Ishikawa (cell line): ENCODE data around the gene S100A7A.

ENCODE experiments used
- CEBPB ChIP-seq: IDR thresholded peaks from 2 replicates; pipeline ENCODE4 v1.6.1; 2012
- CREB1 ChIP-seq: IDR thresholded peaks from 2 replicates; pipeline ENCODE4 v1.6.1; 2012; ENCODE audit warnings: low read depth
- EGR1 ChIP-seq: IDR thresholded peaks from 2 replicates; pipeline ENCODE4 v1.6.1; 2012
- EP300 ChIP-seq: IDR thresholded peaks from 2 replicates; pipeline ENCODE4 v1.6.1; 2012; ENCODE audit warnings: borderline replicate concordance
- FOXM1 ChIP-seq: IDR thresholded peaks from 2 replicates; pipeline ENCODE4 v1.6.1; 2012; ENCODE audit warnings: low read depth, borderline replicate concordance
- NFIC ChIP-seq: IDR thresholded peaks from 2 replicates; pipeline ENCODE4 v1.6.1; 2012
- RAD21 ChIP-seq: IDR thresholded peaks from 2 replicates; pipeline ENCODE4 v1.6.1; 2012; ENCODE audit warnings: low read depth
- TAF1 ChIP-seq: IDR thresholded peaks from 2 replicates; pipeline ENCODE4 v1.6.1; 2012; ENCODE audit warnings: low read depth, mild to moderate bottlenecking
- TCF12 ChIP-seq: IDR thresholded peaks from 2 replicates; pipeline ENCODE4 v1.6.1; 2012; ENCODE audit warnings: low read depth
- TEAD4 ChIP-seq: IDR thresholded peaks from 2 replicates; pipeline ENCODE4 v1.6.1; 2012
- YY1 ChIP-seq: IDR thresholded peaks from 2 replicates; pipeline ENCODE4 v1.6.1; 2012; ENCODE audit warnings: low read depth
- ZBTB7A ChIP-seq: IDR thresholded peaks from 2 replicates; pipeline ENCODE4 v1.6.1; 2012; ENCODE audit warnings: low read depth
- TF ChIP-seq, protein P1 (sequence below): IDR thresholded peaks from 2 replicates; pipeline ENCODE4 v1.6.1; 2012
- TF ChIP-seq, protein P2 (sequence below): IDR thresholded peaks from 2 replicates; pipeline ENCODE4 v1.6.1; 2012; ENCODE audit warnings: low read depth, mild to moderate bottlenecking
- TF ChIP-seq, protein P3 (sequence below): IDR thresholded peaks from 2 replicates; pipeline ENCODE4 v1.6.1; 2012

S100A7A gene

DNA sequence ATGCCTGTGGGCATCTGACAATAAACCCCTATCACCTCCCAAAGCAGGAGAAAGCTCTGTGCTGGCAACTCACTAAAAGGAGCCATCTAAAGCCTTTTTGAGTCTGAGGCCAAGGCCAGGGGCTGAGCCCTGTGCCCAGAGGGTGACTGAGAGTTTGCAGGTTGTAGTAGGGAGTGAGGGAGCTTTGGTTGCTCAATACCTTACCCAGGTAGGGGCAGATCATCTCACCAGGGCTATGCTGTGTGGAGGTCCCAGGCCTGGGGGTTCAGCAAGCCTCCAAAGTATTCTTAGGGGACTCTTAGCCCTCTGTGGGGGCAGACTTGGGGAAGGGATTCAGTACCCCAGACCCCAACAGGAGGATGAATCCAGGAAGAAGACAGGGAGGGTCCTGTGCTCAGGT, 23.0 kb downstream of the S100A7A start:
- TF ChIP-seq CREB1 (no peak), YY1 (no peak), FOXM1 (no peak)
- TF ChIP-seq, protein P1, sequence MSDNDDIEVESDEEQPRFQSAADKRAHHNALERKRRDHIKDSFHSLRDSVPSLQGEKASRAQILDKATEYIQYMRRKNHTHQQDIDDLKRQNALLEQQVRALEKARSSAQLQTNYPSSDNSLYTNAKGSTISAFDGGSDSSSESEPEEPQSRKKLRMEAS, result no peak

DNA sequence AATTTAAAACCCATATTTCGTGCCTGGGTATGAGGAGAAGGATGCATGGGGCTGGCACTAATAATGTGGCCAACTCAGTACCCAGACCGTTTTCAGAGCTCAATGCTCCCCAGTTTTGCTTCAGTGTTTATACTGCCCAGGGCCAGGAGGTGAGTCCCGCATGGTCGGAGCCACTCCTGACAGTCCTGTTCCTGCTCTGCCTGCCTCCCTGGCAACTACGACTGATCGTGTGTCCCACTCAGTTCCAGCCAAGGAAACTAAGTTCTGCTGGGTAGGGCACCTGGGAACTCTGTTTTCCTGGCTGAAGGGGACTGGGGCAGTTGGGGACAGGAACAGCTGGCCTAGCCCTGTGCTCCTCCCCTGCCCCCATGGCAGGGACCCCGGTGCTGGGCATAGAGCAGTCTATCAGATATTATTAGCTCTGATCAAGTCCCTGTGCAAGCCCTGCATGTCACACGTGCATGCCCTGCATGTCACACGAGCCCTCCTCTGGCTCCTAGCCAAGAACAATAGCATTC, 25.0 kb downstream of the S100A7A start:
- TF ChIP-seq, protein P2, sequence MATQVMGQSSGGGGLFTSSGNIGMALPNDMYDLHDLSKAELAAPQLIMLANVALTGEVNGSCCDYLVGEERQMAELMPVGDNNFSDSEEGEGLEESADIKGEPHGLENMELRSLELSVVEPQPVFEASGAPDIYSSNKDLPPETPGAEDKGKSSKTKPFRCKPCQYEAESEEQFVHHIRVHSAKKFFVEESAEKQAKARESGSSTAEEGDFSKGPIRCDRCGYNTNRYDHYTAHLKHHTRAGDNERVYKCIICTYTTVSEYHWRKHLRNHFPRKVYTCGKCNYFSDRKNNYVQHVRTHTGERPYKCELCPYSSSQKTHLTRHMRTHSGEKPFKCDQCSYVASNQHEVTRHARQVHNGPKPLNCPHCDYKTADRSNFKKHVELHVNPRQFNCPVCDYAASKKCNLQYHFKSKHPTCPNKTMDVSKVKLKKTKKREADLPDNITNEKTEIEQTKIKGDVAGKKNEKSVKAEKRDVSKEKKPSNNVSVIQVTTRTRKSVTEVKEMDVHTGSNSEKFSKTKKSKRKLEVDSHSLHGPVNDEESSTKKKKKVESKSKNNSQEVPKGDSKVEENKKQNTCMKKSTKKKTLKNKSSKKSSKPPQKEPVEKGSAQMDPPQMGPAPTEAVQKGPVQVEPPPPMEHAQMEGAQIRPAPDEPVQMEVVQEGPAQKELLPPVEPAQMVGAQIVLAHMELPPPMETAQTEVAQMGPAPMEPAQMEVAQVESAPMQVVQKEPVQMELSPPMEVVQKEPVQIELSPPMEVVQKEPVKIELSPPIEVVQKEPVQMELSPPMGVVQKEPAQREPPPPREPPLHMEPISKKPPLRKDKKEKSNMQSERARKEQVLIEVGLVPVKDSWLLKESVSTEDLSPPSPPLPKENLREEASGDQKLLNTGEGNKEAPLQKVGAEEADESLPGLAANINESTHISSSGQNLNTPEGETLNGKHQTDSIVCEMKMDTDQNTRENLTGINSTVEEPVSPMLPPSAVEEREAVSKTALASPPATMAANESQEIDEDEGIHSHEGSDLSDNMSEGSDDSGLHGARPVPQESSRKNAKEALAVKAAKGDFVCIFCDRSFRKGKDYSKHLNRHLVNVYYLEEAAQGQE, result no peak
- TF ChIP-seq, protein P1, result no peak
- TF ChIP-seq EGR1, result no peak

DNA sequence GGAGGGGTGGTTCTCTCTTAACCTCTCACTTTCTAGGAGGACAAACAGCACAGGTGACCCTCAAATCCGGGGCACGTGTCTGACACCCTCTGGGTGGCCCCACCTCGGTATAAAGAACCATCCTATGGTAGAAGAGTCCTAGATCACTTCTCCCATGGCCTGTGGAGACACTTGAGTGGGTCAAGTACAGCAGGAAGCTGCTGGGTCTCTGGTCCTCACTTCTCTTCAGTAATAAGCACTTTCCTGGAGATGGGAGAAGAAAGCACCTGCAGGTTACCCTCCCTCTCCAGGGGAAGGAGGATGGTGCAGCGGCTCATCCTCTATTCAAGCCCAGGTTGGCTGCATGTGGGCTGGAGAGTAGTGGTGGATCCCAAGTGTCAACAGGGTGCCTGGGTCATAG, 27.2 kb downstream of the S100A7A start:
- TF ChIP-seq TAF1 (no peak), ZBTB7A (no peak)
- TF ChIP-seq, protein P1, result no peak

DNA sequence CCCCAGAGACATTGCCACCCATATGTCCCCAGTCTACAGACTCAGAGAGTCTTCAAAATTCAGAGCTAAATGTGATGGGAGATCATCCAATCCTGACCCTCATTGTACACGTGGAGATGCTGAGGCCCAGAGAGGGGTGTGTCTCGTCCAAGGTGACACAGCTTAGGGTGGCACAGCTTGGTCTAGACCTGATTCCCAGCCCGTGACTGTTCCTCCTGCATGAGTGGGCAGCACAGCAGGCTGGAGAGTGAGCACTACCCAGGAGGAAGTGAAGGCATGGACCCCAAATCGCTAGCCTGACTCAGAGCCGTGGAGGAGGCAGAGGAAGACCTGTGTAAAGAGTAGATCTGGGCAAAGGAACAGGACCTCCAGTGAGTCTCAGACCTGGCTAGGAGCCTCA, 27.8 kb downstream of the S100A7A start:
- TF ChIP-seq CEBPB (no peak), EGR1 (no peak), NFIC (no peak), TCF12 (no peak), TEAD4 (no peak), RAD21 (no peak), YY1 (no peak), FOXM1 (no peak), TAF1 (no peak), ZBTB7A (no peak), EP300 (no peak), CREB1 (no peak)
- TF ChIP-seq, protein P2, result no peak
- TF ChIP-seq, protein P3, sequence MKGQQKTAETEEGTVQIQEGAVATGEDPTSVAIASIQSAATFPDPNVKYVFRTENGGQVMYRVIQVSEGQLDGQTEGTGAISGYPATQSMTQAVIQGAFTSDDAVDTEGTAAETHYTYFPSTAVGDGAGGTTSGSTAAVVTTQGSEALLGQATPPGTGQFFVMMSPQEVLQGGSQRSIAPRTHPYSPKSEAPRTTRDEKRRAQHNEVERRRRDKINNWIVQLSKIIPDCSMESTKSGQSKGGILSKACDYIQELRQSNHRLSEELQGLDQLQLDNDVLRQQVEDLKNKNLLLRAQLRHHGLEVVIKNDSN, result no peak
- TF ChIP-seq, protein P1, result no peak

DNA sequence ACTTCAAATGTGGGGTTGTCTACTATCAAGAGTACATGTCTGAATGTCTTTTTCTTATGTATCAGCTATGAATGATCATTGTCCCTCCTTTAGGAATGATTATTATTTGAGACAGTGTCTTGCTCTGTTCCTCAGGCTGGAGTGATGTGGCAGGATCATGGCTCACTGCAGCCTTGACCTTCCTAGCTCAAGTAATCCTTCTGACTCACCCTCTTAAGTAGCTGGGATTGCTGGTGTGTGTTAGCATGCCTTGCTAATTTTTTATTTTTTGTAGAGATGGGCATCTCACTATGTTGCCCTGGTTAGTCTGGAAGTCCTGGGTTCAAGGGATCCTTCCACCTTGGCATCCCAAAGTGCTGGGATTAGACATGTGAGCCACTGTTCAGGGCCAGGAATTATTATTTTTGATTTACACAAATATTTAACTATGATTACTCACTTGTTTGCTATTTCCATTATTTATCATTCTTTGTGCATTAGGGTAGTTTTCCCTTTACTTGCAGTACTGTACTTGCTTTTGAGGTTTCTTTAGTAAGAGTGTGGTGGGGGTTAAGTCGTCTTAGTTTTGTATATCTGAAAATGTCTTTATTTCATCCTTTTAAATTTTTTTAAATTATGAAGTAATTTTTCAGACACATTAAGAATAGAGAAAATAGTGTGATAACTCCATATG, 31.3 kb downstream of the S100A7A start:
- TF ChIP-seq EGR1 (no peak), FOXM1 (no peak), RAD21 (no peak), CREB1 (no peak), TEAD4 (no peak), NFIC (no peak), ZBTB7A (no peak)
- TF ChIP-seq, protein P2, result no peak

DNA sequence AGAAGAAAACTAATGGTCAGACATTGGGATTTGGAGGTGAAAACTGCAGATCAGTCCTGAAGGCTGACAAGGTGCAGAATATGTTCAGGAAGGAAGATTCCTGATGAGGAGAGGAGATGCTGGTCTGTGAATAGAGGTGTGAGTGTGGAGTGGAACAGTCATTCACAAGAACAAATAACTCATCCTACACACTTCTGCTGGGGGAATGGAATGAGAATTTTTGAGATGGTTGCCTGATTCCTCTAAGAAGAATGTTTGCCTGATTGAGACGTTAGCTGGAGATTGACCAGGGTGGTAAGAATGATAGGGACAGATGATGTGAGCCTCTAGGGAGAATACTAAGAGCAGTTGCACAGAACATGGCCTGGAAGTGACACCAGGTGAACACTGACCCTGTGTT, 40.1 kb downstream of the S100A7A start:
- no peak for TF ChIP-seq TAF1
- no peak for TF ChIP-seq YY1
- no peak for TF ChIP-seq EP300
- TF ChIP-seq FOXM1, result no peak
- no peak for TF ChIP-seq EGR1
